ENCODE measurements around the gene HIP1R. TPM values are rescaled to one million over a fixed set of nuclear protein-coding genes. Genes with fewer than 3 reads are reported as not detected.

Gene HIP1R
- total and polyA plus RNA-seq, 2 of the 8 experiments (the other 6 are each of a cell fraction or from before 2014, with no cell fraction given): 11.2 to 14.5 TPM

DNA sequence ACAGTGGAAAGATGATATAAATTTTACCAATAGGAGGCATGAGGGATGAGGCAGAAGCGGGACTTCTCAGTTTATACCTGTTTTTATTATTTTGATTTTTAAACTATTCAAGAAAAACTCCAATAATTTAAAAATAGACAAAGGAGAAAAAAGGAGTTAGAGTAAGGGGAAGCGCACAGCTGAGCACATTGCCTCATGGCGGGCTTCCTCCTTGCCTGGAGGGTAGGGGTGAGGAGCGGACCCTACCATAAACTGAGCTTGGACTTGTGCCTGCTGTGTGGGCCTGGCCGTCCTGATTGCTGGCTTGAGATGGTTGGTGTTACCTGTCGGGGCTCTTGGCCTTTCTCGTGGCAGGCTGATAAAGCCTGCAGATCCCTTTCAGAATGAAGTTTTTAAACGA lies 15.1 kb upstream of the HIP1R start:
- Histone ChIP-seq H2AFZ (ENCODE audit: low read length) (no peak overlapping the region), H3K36me3 (ENCODE audit: control insufficient read depth in 2 of 4, insufficient read depth in 4 of 4, low read length in 3 of 4) (no peaks in the 10 kb centered on the region), H3K56ac (replicated peaks; ENCODE audit: insufficient read length, low read depth, low read length) (no peak overlapping the region), H3K79me1 (ENCODE audit: low read depth, low read length) (no peaks in the 10 kb centered on the region), H3K9me3 (ENCODE audit: insufficient read depth in 2 of 2, low read depth in 1 of 2, low read length in 1 of 2) (no peaks in the 10 kb centered on the region), H2BK5ac (ENCODE audit: low read depth, low read length) (no peak overlapping the region), H3K23me2 (ENCODE audit: low read depth, low read length) (0 out of 2 replicates have a peak, but pooled peaks cover 1% of the 10 kb centered on the region), H3K4me2 (ENCODE audit: insufficient read depth in 1 of 2, low read depth in 2 of 2, low read length in 2 of 2) (no peak overlapping the region), H3K79me2 (ENCODE audit: control insufficient read depth in 1 of 2, insufficient read depth in 2 of 2, low read length in 2 of 2) (no peaks in the 10 kb centered on the region), H2BK20ac (ENCODE audit: low read length) (no peak overlapping the region), H3K9ac (replicated peaks in 1 of 4; ENCODE audit: extremely low read depth in 1 of 4, low read depth in 3 of 4, low read length in 3 of 4) (no peak overlapping the region), H3K18ac (ENCODE audit: extremely low read depth, low read length) (no peak overlapping the region), H2BK120ac (replicated peaks; ENCODE audit: low read depth, low read length) (no peak overlapping the region), H4K91ac (replicated peaks; ENCODE audit: insufficient read length, low read length) (no peak overlapping the region), H3K4me1 (replicated peaks in 1 of 4; ENCODE audit: control insufficient read depth in 3 of 4, insufficient read depth in 4 of 4, low read length in 3 of 4) (no peaks in the 10 kb centered on the region), H3K4ac (replicated peaks; ENCODE audit: insufficient read length, low read depth, low read length) (no peak overlapping the region), H2BK12ac (ENCODE audit: low read depth, low read length) (no peak overlapping the region), H2BK15ac (ENCODE audit: low read length) (no peak overlapping the region), H4K20me1 (replicated peaks in 1 of 2; ENCODE audit: control insufficient read depth in 1 of 2, insufficient read depth in 2 of 2, low read length in 2 of 2) (no peaks in the 10 kb centered on the region), H2AK5ac (ENCODE audit: low read depth, low read length) (no peak overlapping the region), H3K27ac (ENCODE audit: low read depth, low read length) (no peak overlapping the region), H3K23ac (ENCODE audit: insufficient read length) (no peak overlapping the region), H4K8ac (ENCODE audit: extremely low read depth, insufficient read depth, low read length) (0 out of 2 replicates have a peak overlapping the region, but pooled peaks have one; percentile 22), H3K27me3 (replicated peaks in 1 of 4; ENCODE audit: control insufficient read depth in 3 of 4, extremely low read depth in 1 of 4, insufficient read depth in 3 of 4, low read length in 3 of 4) (no peaks in the 10 kb centered on the region), H3K4me3 (ENCODE audit: extremely low read depth in 1 of 4, insufficient read depth in 2 of 4, low read depth in 3 of 4, low read length in 4 of 4) (no peak overlapping the region), H3K14ac (ENCODE audit: insufficient read length) (no peak overlapping the region), H4K5ac (ENCODE audit: insufficient read length, low read depth, low read length) (no peak overlapping the region)
- WGBS, 2 experiments (ENCODE audit: extremely low coverage in 1 of 2, insufficient coverage in 1 of 2, insufficient read length in 1 of 2, insufficient replicate concordance in 2 of 2, low coverage in 1 of 2, low lambda C conversion rate in 2 of 2, missing lambda C conversion rate in 1 of 2): 88% methylated on average over 8 of the region's 8 CpGs; no CpG with 5 or more reads in 1 of the 2 experiments
- CTCF ChIA-PET (ENCODE audit: partially characterized antibody): interaction anchor here (5.1 kb wide), 1 partner anchor 26 kb away, joined by 35 read pairs; no protein-coding TSS in a partner anchor
- DNase-seq (ENCODE audit: low read depth in 1 of 2, low spot score in 2 of 2) (no peak), FAIRE-seq (no peak)
- POLR2A ChIA-PET (ENCODE audit: partially characterized antibody): no interaction called here
- TF ChIP-seq SUZ12 (IDR thresholded peaks at IDR 0.05; ENCODE audit: low read length): no peak
- TF ChIP-seq BRCA1 (IDR thresholded peaks at IDR 0.05; ENCODE audit: low read depth, low read length): no peak
- no peak for TF ChIP-seq JUND (IDR thresholded peaks at IDR 0.05; ENCODE audit: low read length)
- TF ChIP-seq TAF1 (IDR thresholded peaks at IDR 0.05; ENCODE audit: low read depth, low read length): no peak
- TF ChIP-seq YY1 (IDR thresholded peaks at IDR 0.05; ENCODE audit: low read depth, low read length): no peak
- no peak for TF ChIP-seq KDM4A (IDR thresholded peaks at IDR 0.05; ENCODE audit: low read depth, low read length, severe bottlenecking)
- TF ChIP-seq TCF12 (IDR thresholded peaks at IDR 0.05; ENCODE audit: low read depth, low read length): no peak
- TF ChIP-seq BCL11A (IDR thresholded peaks at IDR 0.05; ENCODE audit: low read depth in 2 of 2, low read length in 2 of 2): no peak
- TF ChIP-seq, protein P1, sequence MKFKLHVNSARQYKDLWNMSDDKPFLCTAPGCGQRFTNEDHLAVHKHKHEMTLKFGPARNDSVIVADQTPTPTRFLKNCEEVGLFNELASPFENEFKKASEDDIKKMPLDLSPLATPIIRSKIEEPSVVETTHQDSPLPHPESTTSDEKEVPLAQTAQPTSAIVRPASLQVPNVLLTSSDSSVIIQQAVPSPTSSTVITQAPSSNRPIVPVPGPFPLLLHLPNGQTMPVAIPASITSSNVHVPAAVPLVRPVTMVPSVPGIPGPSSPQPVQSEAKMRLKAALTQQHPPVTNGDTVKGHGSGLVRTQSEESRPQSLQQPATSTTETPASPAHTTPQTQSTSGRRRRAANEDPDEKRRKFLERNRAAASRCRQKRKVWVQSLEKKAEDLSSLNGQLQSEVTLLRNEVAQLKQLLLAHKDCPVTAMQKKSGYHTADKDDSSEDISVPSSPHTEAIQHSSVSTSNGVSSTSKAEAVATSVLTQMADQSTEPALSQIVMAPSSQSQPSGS (IDR thresholded peaks at IDR 0.05; ENCODE audit: low read length): no peak
- no peak for TF ChIP-seq JUN (IDR thresholded peaks at IDR 0.05; ENCODE audit: low read depth, low read length)
- no peak for TF ChIP-seq RBBP5 (IDR thresholded peaks at IDR 0.05; ENCODE audit: borderline replicate concordance, low read depth, low read length)
- no peak for TF ChIP-seq TEAD4 (IDR thresholded peaks at IDR 0.05; ENCODE audit: low read depth, low read length)
- TF ChIP-seq ASH2L (IDR thresholded peaks at IDR 0.05; ENCODE audit: low read length): no peak
- TF ChIP-seq MAFK (IDR thresholded peaks at IDR 0.05; ENCODE audit: low read depth, low read length): no peak
